GM19238 (cell line): Measurements from ENCODE around the gene RUNX2.
A peak's percentile ranks its signal among the peaks of the same experiment; 100 is the strongest.

Experiments used
- DNase-seq: peaks from one replicate; pipeline ENCODE4 v3.0.0; 2011; ENCODE audit warnings: low spot score; ENCODE audit not compliant: insufficient read length

The RUNX2 gene

DNA sequence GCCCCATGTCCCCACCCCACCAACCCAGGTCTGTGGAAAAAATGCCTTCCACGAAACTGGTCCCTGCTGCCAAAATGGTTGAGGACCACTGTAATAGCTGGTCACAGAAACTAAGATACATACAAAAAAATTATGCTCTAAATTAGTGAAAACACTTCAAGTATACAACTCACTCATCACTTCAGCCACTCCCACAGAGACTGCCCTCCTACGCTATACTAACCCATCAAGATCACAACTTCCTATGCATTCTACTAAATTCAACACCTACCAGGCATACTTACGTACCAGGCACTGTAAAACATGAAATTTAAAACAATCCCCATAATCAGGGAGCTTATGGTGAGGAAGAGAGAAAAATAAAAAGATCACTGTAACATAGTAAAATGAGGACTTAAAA, 22.9 kb downstream of the RUNX2 start:
- no peak for DNase-seq

DNA sequence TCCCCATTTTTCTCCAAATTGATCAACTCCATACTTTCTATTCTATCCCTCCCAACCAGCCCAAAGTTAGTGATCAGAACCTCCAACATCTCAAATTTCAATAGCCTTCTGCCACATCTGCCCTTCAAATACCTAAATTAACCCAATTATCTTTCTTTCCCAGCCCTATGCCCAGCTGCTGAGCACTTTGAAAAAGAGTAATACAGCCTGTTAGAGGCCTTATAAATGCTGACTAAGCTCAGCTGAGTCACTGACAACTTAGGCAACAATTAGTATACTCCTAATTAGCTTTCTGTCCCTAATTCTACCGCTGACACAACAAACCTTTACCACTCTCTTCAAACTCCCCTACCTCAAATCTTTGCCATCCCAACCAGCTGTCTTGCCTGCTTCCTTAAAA, 23.5 kb downstream of the RUNX2 start:
- DNase-seq = no peak

DNA sequence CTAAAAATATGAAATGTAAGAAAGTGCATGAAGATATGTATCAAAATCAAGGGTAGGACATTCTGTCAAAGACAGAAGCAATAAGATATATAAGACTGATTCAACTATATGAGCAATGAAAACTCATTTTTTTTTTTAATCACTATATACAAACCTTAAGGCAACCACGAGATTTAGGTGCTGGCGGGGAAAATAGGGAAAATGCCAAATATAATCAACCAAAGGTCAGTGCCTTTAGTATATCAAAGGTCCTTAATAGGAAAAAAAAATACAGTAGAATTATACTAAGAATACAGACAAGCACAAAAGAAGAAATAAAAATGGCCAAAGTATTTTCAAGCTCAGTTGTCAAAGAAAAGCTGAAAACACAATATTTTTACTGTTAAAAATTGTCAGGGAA, 25.5 kb downstream of the RUNX2 start:
- DNase-seq = no peak

DNA sequence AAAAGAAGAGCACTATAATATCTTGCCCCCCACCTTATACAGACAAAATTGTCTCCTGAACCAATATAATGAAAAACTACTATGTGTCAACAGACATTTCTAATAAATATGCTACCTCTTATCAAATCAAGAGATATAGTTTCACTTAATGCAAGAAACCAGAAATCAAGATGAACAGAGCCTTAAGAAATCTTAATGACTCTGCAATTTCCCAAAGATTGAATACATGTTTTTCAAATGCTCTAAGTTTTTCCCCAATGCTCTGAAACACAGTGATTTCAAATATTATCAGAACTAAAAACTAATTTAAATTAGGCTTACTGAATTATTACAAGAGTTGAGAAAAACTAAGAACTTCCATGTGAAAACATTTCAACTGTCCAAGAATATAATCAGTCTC, 36.3 kb downstream of the RUNX2 start:
- no peak for DNase-seq

DNA sequence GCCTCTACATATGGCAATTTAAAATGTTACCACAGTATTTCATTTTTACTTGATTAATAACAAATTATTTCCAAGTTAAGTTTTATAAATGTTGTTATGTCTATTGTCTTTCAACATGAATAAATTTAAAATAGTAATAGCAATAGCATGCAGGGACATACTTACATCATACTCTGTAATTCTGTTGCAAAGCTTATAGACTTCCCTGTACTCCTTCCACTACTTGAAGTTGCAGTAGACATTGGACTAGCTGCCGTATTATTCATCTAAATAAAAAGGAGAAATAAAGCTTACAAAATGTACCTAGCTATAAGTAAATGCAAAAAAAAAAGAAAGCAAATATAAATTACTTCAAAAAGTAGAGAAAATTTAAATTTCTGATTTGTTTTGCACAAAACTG, 36.9 kb downstream of the RUNX2 start:
- DNase-seq = no peak

DNA sequence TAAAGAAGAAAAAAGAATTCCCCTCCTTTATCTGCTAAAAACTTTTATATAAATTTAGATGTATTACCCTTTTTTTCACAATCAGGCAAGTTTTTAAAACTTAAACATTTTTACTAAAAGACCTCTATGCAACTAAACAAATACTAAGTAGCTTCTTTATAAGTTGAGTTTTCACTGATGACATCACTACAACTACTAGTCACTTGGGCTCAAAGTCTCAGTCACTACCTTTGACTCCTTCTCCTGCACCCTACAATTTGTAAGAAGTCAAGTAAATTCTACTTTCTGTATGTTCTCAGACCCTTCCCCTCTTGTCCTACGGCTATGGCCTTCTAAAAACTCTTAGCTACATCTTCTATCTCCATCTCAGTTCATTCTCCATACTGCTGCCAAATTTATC, 38.4 kb downstream of the RUNX2 start:
- DNase-seq = no peak

DNA sequence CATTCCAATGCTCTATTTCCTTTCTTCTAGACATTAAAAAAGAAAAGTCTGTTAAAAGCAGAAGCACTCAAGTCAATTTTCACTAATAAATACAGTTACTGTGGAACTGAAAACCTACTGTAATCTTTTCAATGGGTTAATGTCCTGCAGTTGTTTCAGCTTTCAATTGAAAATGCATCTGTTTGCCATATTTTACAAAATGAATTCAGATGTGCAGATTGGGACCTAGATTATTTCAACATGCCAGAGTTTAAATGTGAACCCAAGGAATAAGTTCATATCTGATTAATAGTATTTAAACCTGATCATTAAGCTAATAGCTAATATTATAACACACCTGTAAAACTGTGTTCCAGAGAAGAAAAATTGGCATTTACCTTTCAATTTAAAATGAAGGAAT, 39.9 kb downstream of the RUNX2 start:
- no peak for DNase-seq

DNA sequence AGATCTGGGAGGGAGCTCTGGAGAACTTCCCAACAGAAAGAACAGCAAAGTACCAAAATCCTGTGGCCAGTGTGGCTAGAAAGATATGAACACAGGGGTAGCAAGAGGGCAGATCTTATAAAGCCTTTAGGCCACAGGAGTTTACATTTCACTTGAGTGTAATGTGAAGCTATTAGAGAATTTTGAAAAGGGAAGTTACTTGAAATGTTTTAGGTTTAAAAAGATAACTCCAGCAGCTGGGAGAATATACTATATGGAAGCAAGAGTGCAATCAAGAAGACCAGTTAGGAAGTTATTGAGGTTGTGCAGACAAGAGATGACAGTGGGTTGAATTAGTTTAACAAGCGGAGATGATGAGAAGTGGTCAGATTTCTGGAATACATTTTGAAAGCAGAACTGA, 41.7 kb downstream of the RUNX2 start:
- no peak for DNase-seq

DNA sequence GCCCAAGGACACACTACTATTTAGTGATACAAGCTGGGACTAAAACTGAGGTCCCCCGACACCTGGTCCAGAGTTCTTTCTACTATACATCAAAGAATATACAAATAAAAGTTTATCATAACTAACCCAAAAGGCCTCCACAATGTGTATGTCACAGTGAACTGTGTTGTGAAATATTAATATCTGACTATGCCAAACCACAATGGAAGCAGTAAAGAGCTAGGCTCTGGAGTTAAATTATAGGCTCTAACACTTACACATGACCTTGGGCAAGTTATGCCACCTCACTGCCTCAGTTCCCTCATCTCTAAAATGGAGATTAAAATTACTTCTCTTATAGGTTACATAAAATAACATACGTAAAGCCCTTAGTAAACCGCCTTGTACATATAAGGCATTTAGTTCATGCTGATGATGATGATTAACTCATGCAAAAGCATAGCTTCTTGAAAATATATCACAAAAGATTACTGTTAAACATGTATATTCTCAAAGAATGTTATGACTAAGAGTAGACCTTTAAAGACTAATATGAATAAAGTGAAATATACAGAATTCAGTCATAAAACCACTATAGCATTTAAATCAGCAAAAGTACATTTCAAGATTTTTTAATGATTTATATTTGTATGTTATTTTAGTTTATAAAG, 43.9 kb downstream of the RUNX2 start:
- DNase-seq = no peak

DNA sequence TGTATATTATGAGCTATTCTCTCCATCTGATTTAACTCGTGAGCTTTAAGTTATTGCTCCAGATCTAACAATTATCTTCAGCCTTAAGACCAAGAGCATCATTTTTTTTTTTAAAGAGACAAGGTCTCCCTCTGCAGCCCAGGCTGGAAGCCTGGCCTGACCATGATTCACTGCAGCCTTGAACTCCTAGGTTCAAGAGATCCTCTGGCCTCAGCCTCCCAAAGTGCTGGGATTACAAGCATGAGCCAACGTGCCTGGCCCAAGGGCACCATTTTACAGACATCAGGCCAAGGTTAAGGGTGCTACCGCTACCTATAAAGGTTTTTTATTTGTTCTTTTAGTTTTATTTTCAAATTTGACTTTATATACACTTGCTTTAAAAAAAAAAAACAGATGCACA, 47.3 kb downstream of the RUNX2 start:
- DNase-seq = no peak

DNA sequence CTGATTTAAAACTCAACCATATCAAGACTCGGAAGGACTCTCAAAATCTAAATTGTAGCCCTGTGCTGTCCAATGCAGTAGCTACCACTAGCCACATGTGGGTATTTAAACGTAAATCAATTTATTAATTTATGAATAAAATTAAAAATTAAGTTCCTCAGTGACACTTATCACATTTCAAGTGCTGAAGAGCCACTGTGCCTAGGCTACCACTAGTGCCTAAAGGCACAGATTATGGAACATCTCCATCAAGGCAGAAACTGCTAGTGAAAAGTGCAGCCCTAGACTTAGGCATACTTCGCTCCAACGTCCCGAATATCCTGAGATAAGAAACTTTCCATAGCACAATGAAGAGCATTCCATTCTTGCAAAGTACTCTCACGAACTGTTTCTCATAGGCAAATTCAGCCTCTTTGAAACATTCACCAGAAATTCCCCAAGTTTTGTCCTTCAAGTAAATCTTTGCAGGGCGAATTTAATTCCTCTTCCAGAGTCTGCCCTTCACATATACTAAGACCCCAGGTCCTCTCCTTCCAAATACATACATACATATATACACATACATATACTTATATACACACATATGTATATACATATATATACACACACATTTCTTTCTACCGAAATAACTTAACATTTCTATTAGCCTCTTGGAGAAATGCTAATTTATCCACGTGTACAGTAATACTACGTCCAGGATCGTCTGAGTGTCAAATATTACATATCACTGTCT, 48.3 kb downstream of the RUNX2 start:
- DNase-seq = no peak

DNA sequence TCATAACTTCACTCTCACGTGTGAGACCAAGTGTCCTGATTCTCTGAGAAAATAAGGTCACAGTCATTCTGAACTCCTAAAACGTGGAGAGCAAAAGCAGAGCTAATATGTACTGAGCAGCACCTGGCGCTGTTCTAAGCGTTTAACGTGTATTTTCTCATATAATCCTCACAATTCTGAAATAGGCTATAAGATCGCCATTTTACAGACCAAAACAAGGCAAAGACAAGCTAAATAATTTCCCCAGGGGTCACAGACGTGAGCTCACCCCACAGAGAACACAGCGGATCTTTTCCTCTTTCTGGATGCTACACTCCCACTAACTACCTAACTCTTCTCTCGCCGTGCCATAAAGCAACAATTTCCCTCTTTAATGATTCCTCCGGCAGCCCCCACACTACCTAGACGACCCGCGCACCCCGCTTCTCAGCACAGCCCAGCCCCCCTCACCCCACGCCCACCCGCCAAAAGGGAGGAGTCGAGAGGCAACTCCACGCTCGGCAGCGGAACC, 49.0 kb downstream of the RUNX2 start:
- DNase-seq = no peak

DNA sequence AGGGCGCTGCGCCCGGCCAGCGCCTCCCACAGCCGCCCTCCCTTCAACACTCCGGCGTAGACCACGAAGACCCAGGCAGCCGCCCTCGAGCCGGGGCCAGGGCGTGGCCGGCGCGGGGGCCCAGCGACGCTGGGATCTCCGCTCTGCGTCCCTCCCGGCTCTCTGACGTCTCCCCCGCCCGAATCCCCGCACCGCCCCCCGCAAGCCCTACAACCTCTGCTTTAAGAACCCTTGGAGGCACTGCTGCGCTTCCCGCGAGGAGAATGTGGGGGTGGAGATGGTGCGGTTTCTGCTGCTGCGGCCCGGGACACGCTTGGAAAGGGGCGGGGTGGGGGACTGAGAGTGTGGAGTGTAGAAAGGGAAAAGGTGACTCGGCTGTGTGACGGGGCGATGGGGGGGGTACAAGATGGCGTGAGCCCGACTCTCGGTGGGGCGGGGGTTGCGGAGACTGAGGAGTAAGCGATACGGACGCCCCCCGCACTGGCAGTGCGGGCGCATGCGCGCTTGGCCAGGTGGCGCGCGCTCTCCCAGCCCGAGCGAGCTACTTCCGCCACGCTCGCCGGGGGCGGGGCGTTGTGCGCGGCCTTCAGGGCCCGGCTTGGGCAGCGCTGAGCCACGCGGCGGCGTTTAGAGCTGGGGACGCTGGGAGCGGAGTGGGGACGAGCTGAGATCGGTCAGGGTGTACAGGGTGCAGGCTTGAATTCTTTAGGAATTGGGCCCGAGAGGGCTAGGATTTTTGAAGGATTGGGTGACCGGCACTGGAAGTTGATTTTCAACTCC, 49.6 kb downstream of the RUNX2 start, which contains the start of gene SUPT3H:
SUPT3H (minus strand) TSS at position 381 of the 780 bp plus-strand sequence.
- peak; percentile 64 for DNase-seq

DNA sequence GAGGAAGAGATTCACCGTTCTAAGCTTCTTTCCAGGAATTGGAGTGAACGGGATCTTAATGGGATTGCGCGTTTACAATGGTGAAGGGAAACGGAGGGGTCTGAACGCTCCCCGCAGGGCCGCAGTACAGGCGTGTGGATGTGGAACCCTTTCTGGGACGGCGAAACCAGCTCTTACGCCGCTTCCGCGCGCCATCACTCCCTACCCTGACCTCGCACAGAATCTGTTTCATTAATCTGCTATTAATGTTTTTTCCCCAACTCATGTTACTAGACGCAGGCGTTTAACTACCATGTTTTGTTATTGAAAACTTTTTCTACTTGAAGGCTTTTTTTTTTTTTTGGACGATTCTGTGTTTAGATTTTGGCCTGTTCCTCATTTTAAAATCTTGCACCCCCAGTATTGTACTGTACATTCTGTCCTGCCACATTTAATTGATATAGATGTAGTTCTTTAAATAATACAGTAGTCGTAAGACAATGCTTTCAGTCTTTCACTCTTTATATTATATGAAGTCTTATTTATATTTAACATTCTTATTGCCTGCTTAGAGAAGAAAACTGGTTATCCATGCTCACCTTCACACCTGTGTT, 50.3 kb downstream of the RUNX2 start:
- peak; percentile 2 for DNase-seq

DNA sequence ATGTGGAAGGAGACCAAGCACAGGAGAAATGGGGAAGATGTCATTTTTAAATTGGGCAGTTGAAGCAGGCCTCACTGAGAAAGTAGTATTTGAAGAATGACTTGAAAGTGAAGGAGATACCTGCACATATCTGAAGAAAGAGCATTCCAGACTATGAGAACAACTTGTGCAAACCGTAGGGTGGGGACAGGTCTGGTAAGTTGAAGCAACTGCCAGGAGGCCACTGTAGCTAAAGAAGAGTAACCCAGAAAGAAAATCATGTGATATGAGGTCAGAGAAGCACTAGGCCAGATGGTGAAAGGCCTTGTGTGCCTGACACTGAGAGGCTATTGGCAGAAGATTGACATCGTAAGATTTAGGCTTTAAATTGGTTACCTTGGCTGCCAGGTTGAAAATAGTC, 54.3 kb downstream of the RUNX2 start:
- no peak for DNase-seq

DNA sequence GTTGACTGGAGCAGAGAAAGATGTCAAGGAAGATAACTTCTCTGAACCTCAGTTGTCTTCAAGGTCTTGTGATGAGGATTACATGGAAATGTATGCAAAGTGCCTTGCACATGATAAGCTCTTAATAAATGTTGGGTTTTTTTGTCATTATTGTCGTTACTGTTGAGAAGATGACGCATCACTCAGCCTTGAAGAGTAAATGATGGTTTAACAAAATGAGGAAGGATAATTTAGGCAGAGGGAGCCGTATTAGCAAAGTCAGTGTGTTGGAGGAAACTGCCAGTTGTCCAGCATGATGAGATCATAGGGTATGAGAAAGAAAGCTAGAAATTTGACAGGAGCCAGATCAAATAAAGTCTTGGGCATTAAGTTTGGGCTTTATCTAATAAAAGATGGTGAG, 58.4 kb downstream of the RUNX2 start:
- DNase-seq = no peak

DNA sequence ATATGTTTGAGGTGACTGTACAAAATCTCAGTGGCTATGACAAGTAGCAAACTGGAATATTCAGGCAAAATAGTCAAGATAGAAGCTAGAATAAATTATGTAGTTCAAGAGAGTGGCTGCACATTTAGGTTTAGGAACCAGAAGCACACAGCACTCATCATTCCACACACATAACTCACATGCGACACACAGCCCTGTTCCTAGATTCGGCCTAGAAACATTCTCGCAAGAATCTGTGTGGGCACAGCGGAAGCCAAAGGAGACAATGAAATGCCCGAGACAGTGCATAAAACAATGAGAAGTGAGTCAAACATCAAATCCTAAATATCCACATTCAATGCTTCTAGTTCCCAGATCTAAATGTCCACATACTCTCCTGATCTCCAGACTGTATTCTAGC, 59.1 kb downstream of the RUNX2 start:
- no peak for DNase-seq

DNA sequence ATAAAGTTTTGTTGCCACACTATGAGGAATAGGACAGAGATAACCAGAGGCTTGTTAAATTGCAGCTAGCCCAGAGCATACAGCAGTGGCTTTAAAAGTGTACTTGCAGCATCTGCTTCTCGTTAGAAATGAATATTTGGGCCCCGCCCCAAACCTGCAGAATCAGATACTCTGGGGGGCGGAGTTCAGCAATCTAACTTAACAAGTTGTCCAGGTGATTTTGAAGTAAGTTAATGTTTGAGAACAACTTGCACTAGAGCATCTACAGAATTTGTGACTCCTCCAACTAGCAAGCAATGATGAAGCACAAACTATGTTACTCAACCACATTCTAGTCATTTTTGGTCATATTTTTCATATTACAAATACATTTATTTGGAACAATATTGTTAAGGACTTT, 60.2 kb downstream of the RUNX2 start:
- no peak for DNase-seq

DNA sequence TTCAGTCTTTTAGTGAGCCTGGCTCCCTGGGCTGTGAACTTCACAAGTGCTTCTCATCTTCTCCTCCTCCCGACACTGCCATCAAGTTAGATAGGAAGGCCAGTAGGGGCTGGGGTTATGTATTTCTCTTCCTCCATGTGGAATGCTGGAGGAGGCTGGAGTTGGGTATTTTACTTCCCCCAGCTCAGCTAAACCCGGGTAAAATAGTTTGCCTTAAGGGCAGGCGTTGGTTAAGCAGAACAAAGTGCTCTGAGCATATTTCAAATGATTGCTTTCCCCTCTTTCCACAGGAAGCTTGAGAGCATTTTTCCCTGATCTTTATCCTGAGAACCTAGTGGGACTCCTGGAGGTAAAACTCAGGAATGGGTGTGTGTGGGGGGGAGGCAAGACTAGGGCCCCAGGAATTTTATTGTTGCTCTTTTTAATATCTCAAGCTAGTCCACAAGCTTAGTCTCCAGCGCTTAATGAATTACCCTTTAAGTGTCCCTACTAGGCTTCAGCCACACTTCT, 66.5 kb downstream of the RUNX2 start:
- no peak for DNase-seq

DNA sequence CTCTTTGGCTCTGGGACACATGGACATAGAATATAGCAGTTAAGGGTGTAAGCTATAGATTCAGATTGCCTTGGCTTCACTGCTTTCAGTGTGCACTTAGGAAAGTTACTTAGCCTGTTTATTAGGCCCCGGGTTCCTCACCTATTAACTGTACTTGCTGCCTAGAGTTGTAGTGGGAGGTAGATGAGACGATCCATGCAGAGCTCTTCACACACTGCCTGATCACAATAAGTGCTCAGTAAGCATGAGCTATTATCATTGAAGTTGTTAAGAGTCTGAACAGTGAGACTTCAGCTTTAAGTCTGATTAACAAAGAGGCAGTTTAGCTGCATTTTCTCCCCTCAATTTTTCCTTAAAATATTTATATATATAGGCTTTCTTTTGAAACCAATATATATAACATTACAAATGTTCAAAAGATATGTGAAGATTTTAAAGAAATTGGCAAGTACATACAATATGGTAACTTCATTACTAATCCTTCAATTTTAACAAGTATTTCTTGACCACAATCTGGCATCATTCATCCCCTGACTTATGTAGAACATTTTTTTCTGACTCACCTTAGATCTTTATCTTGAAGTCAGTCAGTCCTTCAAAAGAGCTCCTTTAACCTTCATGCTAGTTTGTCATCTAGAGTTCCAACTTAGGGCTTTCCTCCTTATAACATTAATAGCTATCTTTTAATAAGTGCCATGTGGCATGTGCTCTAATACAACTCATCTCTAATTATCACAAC, 70.1 kb downstream of the RUNX2 start:
- DNase-seq = no peak

DNA sequence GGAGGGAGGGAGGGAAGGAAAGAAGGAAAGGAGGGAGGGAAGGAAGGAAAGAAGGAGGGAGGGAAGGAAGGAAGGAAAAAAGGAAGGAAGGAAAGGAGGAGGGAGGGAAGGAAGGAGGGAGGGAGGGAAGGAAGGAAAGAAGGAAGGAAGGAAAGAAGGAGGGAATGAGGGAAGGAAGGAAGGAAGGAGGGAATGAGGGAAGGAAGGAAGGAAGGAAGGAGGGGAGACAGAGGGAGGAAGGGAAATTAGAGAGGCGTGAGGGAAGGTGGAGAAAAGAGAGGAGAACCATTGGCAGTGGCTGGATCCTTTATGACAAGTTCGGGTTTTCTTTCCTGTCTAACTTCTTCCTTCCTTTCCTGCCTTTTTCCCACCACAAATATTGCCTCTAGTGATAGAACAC, 71.9 kb downstream of the RUNX2 start:
- no peak for DNase-seq
